BJ (cell line): ENCODE measurements around the gene CMTR2. TPM values are rescaled to one million over a fixed set of nuclear protein-coding genes. Genes with fewer than 3 reads are reported as not detected.

Source experiments
- CTCF ChIA-PET: fragments of 350-600 bp; formaldehyde crosslinking; extraction: SDS; loops from one replicate; lab custom pipeline; 2021; ENCODE audit warnings: antibody characterized with exemption, inconsistent platforms; lab: Yijun Ruan, JAX
- POLR2A ChIA-PET: fragments of 300-600 bp; sonication (Branson Sonifier 250); formaldehyde crosslinking; extraction: SDS; loops from one replicate; lab custom pipeline; 2021; ENCODE audit warnings: antibody characterized with exemption; lab: Charles Lee
- DNase-seq: peaks from one replicate; pipeline ENCODE4 v3.0.0-alpha.2; 2011; ENCODE audit warnings: low read depth
- H3K27me3 ChIP-seq: 2 replicates; pipeline ENCODE4 v1.6.0; 2011; ENCODE audit warnings: low read length; ENCODE audit not compliant: control insufficient read depth, insufficient read depth
- H3K36me3 ChIP-seq: 2 replicates; pipeline ENCODE4 v1.5.1; 2011; ENCODE audit warnings: low read length; ENCODE audit not compliant: control insufficient read depth, insufficient read depth
- H3K4me3 ChIP-seq: 2 replicates; pipeline ENCODE4 v1.5.1; 2011; ENCODE audit warnings: low read depth, mild to moderate bottlenecking, control low read depth, low read length
- CTCF ChIP-seq: IDR thresholded peaks from 2 replicates; pipeline ENCODE4 v1.5.1; 2011; ENCODE audit warnings: low read depth, mild to moderate bottlenecking, control low read depth, inconsistent platforms, low read length, moderate library complexity; ENCODE audit not compliant: insufficient read depth
- polyA plus RNA-seq: library from polyadenylated mRNA; depleted of rRNA; stranded (reverse); fragments of >200 nt; gene quantifications from 2 replicates; pipeline ENCODE4 v1.2.3, GENCODE V29; 2011

Gene CMTR2
- polyA plus RNA-seq, 1 experiment: 10.2 TPM

DNA sequence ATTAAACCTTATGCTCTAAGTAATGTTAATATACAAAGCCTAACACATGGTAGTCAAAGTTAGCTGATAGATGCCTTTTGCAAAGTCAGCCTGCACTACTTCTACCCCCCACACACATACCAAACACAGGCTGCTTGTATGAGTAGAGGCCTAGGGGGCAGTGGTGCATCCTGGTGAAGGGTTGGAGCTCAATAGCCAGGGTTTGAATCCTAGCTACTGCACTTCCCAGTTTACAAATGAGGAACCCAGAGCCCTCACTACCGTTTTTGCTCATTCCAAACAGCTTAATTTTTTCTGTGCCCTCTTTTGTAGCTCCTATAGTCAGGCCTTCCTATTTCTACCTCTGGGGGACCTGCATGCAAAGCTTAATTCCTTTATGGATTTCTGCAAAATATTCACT is 39.8 kb downstream of the CMTR2 start:
- DNase-seq: no peak
- ChIA-PET POLR2A (no interaction called here), CTCF (no interaction called here)
- Histone ChIP-seq H3K4me3 (no peak overlapping the region), H3K36me3 (no peaks in the 10 kb centered on the region), H3K27me3 (no peaks in the 10 kb centered on the region)
- no peak for TF ChIP-seq CTCF

DNA sequence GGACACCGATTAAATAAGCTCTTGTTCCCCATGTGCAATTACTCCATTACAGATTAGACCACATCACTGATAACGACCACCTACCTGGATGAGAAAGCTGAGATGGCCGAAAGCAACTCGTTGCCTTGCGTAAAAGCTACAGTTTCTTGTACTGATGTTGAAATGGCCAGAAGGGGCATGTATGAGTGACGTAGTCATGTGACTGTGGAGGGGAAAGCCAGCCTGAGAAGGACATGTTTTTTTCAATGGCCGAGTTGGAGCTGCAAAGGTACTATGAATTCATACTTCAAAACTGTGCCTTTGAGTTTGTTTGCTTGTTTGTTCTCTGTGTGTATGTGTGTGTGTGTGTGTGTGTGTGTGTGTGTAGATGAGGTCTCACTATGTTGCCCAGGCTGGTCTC is 41.7 kb downstream of the CMTR2 start:
- CTCF ChIA-PET: no interaction called here
- no peaks in the 10 kb centered on the region for H3K36me3 ChIP-seq
- no peak for DNase-seq
- H3K27me3 ChIP-seq: no peaks in the 10 kb centered on the region
- no peak for TF ChIP-seq CTCF
- POLR2A ChIA-PET: no interaction called here
- H3K4me3 ChIP-seq: no peak overlapping the region

DNA sequence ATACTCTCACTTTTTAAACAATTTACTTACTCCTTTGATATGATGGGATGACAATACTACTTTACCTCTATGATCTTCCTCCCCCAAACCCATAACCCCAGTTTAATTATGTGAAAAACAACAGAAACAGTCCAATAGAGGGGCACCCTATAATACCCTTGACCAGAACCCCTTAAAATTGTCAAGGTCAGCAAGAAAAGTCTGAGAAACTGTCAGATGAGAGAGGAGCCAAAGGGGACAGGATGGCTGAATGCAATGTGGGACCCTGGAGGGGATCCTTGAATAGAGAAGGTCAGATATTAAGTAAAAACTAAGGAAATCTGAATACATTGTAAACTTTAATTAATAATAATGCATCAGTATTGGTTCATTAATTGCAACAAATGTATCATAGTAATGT is 42.9 kb downstream of the CMTR2 start:
- no peak overlapping the region for H3K4me3 ChIP-seq
- no peaks in the 10 kb centered on the region for H3K36me3 ChIP-seq
- no peaks in the 10 kb centered on the region for H3K27me3 ChIP-seq
- POLR2A ChIA-PET: no interaction called here
- CTCF ChIA-PET: no interaction called here
- TF ChIP-seq CTCF: no peak
- no peak for DNase-seq

GRCh38 chr16:71244521-71244920 is 44.7 kb downstream of the CMTR2 start:
- TF ChIP-seq CTCF: no peak
- CTCF ChIA-PET: no interaction called here
- Histone ChIP-seq H3K27me3 (no peaks in the 10 kb centered on the region), H3K4me3 (no peak overlapping the region), H3K36me3 (no peaks in the 10 kb centered on the region)
- DNase-seq: no peak
- POLR2A ChIA-PET: no interaction called here

- CTCF ChIA-PET: no interaction called here
- Histone ChIP-seq H3K4me3 (no peak overlapping the region), H3K36me3 (no peaks in the 10 kb centered on the region), H3K27me3 (no peaks in the 10 kb centered on the region)
- TF ChIP-seq CTCF: no peak
- DNase-seq: no peak
- POLR2A ChIA-PET: no interaction called here
Measured at GRCh38 chr16:71242601-71243000, 46.6 kb downstream of the CMTR2 start.

- no peak for DNase-seq
- CTCF ChIA-PET: no interaction called here
- POLR2A ChIA-PET: no interaction called here
- no peaks in the 10 kb centered on the region for H3K27me3 ChIP-seq
- H3K36me3 ChIP-seq: no peaks in the 10 kb centered on the region
- no peak for TF ChIP-seq CTCF
- H3K4me3 ChIP-seq: no peak overlapping the region
Measured at GRCh38 chr16:71242036-71242435, 47.2 kb downstream of the CMTR2 start.
